T-cell (primary cell): ENCODE results near the gene OARD1. TPM values are rescaled to one million over a fixed set of nuclear protein-coding genes. Genes with fewer than 3 reads are reported as not detected.

Experiments
- ATAC-seq, 4 experiments: fragments of 200-7000 bp in 3 of 4; fragments of 150-1000 bp in 1 of 4; cut with Tn5 transposase; replicated peaks in 1 of 4; 1 replicate in 3 of 4; 2 replicates in 1 of 4; pipeline ENCODE4 v1.10.0; 2021; ENCODE audit warnings: moderate library complexity in 3 of 4, mild to moderate bottlenecking in 2 of 4, moderate number of reproducible peaks in 1 of 4
- CTCF ChIA-PET, 2 donors: fragments of 300-600 bp; sonication (Branson Sonifier 250); formaldehyde crosslinking; loops; one replicate each; lab custom pipeline; 2022; ENCODE audit warnings: antibody characterized with exemption in 2 of 2; lab: Charles Lee
- POLR2A ChIA-PET, 2 donors: fragments of 300-600 bp; sonication (Branson Sonifier 250); formaldehyde crosslinking; loops; one replicate each; lab custom pipeline; 2022; ENCODE audit warnings: antibody characterized with exemption in 2 of 2; lab: Charles Lee
- DNase-seq, 35 experiments: peaks; one replicate each; pipeline versions ENCODE4 v3.0.0 to v3.0.0-alpha.2; 2013 to 2023
- H3K27ac ChIP-seq: one replicate; pipeline ENCODE4 v1.5.1; 2013; ENCODE audit warnings: low read length
- H3K27me3 ChIP-seq, 2 experiments: replicated peaks in 1 of 2; 1 replicate in 1 of 2; 2 replicates in 1 of 2; pipeline versions ENCODE4 v1.6.1 to v1.7.0; 2013; ENCODE audit warnings: low read length in 1 of 2, mixed read lengths in 1 of 2; ENCODE audit not compliant: control insufficient read depth in 2 of 2, insufficient read depth in 2 of 2; ENCODE audit errors: extremely low read depth in 1 of 2
- H3K36me3 ChIP-seq, 2 donors: 1 replicate in 1 of 2; 2 replicates in 1 of 2; pipeline versions ENCODE4 v1.6.1 to v1.7.0; 2013; ENCODE audit warnings: low read length in 1 of 2; ENCODE audit not compliant: control insufficient read depth in 2 of 2, insufficient read depth in 1 of 2; ENCODE audit errors: extremely low read depth in 1 of 2
- H3K4me1 ChIP-seq, 2 experiments: 1 replicate in 1 of 2; 2 replicates in 1 of 2; pipeline versions ENCODE4 v1.6.1 to v1.7.0; 2013; ENCODE audit warnings: low read length in 2 of 2, mixed read lengths in 1 of 2; ENCODE audit not compliant: insufficient read depth in 2 of 2, control insufficient read depth in 1 of 2; ENCODE audit errors: extremely low read depth in 1 of 2
- H3K4me3 ChIP-seq, 2 donors: 1 replicate in 1 of 2; 2 replicates in 1 of 2; pipeline versions ENCODE4 v1.5.1 to v1.7.0; 2013; ENCODE audit warnings: mild to moderate bottlenecking in 2 of 2, low read length in 1 of 2, moderate library complexity in 1 of 2; ENCODE audit not compliant: control insufficient read depth in 1 of 2; ENCODE audit errors: extremely low read depth in 1 of 2
- H3K9me3 ChIP-seq: 2 replicates; pipeline ENCODE4 v1.7.0; 2013
- H3K27ac Mint-ChIP-seq, 2 donors: one replicate each; pipeline ENCODE4 v1.8.0; 2020 to 2021; ENCODE audit warnings: mild to moderate bottlenecking in 2 of 2, mixed read lengths in 2 of 2
- H3K27me3 Mint-ChIP-seq, 2 donors: one replicate each; pipeline ENCODE4 v1.8.0; 2021 to 2022; ENCODE audit warnings: mixed read lengths in 2 of 2
- H3K36me3 Mint-ChIP-seq: one replicate; pipeline ENCODE4 v1.8.0; 2021; ENCODE audit warnings: mixed read lengths
- H3K4me1 Mint-ChIP-seq, 3 donors: one replicate each; pipeline ENCODE4 v1.8.0; 2020 to 2022; ENCODE audit warnings: mixed read lengths in 3 of 3, mild to moderate bottlenecking in 1 of 3
- H3K4me3 Mint-ChIP-seq, 3 donors: one replicate each; pipeline ENCODE4 v1.8.0; 2020 to 2022; ENCODE audit warnings: mild to moderate bottlenecking in 3 of 3, mixed read lengths in 3 of 3, moderate library complexity in 3 of 3
- H3K9me3 Mint-ChIP-seq, 3 donors: one replicate each; pipeline ENCODE4 v1.8.0; 2020 to 2022; ENCODE audit warnings: mixed read lengths in 3 of 3
- WGBS: methylation state at CpG from one replicate; pipeline ENCODE4 v1.1.5; 2013; ENCODE audit warnings: missing lambda C conversion rate; ENCODE audit not compliant: insufficient coverage; 5-methylcytosine and 5-hydroxymethylcytosine counted together
- total RNA-seq, 35 experiments: library from RNA in 6 of 35; stranded (reverse) in 6 of 35; fragments of 120-200 nt in 1 of 35; gene quantifications; one replicate each; pipeline versions ENCODE4 v1.2.1 to v1.2.4 and lab custom pipeline; 2013 to 2026

The OARD1 gene
- total RNA-seq, 5 donors from 2014 or later (not counting 1 experiment from before 2014, with no cell fraction given), result 33.1 to 43.2 (median 39.4) TPM

GRCh38 chr6:41054511-41054910, 17.6 kb downstream of the OARD1 start:
- Mint-ChIP-seq H3K4me3 (no peak overlapping the region), H3K4me1 (peaks cover 18 to 26% (median 22%) of the 10 kb centered on the region in 3 donors), H3K27ac (no peak overlapping the region), H3K27me3 (no peaks in the 10 kb centered on the region), H3K36me3 (peaks cover 42% of the 10 kb centered on the region), H3K9me3 (no peaks in the 10 kb centered on the region)
- Histone ChIP-seq H3K27me3 (no peaks in the 10 kb centered on the region), H3K27ac (no peak overlapping the region), H3K4me3 (no peak overlapping the region), H3K9me3 (no peaks in the 10 kb centered on the region), H3K4me1 (peaks cover 10 to 15% of the 10 kb centered on the region in 2 experiments), H3K36me3 (peaks cover 0 to 10% of the 10 kb centered on the region in 2 donors)
- WGBS, result no CpG with 5 or more reads among the region's 3 CpGs
- DNase-seq, result no peak
- CTCF ChIA-PET, result no interaction called here
- POLR2A ChIA-PET, result no interaction called here
- ATAC-seq, result no peak

- H3K27me3 Mint-ChIP-seq, result no peaks in the 10 kb centered on the region
- WGBS, result 88% methylated on average over 4 of the region's 5 CpGs
- H3K4me3 Mint-ChIP-seq, result peak within 1 kb of the TSS in 1 of 3 donors; percentile 40
- DNase-seq (no peak), ATAC-seq (no peak)
- POLR2A ChIA-PET, result no interaction called here
- H3K36me3 Mint-ChIP-seq, result peaks cover 36% of the 10 kb centered on the region
- H3K9me3 Mint-ChIP-seq, result no peaks in the 10 kb centered on the region
- Histone ChIP-seq H3K9me3 (no peaks in the 10 kb centered on the region), H3K36me3 (peaks cover 0 to 10% of the 10 kb centered on the region in 2 donors), H3K27ac (no peak within 1 kb of the TSS), H3K4me1 (peaks cover 10 to 15% of the 10 kb centered on the region in 2 experiments), H3K4me3 (no peak within 1 kb of the TSS), H3K27me3 (no peaks in the 10 kb centered on the region)
- H3K27ac Mint-ChIP-seq, result peak within 1 kb of the TSS; percentile 40 to 49
- CTCF ChIA-PET, result interaction anchor here in 1 of 2 donors (0.6 kb wide), 1 partner anchor 1734 kb away, joined by 3 read pairs; no protein-coding TSS in a partner anchor
- H3K4me1 Mint-ChIP-seq, result peaks cover 18 to 22% (median 22%) of the 10 kb centered on the region in 3 donors
Observed at GRCh38 chr6:41053041-41053440, 19.1 kb downstream of the OARD1 start, which contains the start of gene APOBEC2. Gene APOBEC2 (plus strand): TSS chr6:41053202. CDS start chr6:41053348, 146 bp downstream.

GRCh38 chr6:41051873-41052272, 20.3 kb downstream of the OARD1 start:
- Mint-ChIP-seq H3K27me3 (no peaks in the 10 kb centered on the region), H3K4me1 (peaks cover 18 to 22% (median 22%) of the 10 kb centered on the region in 3 donors), H3K36me3 (peaks cover 36% of the 10 kb centered on the region), H3K9me3 (no peaks in the 10 kb centered on the region), H3K27ac (peak overlapping the region; percentile 20 to 40), H3K4me3 (peak overlapping the region in 1 of 3 donors; percentile 40)
- ATAC-seq (peak in 3 of 4 experiments; percentile 51 to 73 (median 69)), DNase-seq (peak in 1 of 35 experiments; percentile 17)
- H3K36me3 ChIP-seq, result peaks cover 0 to 8% of the 10 kb centered on the region in 2 donors
- 52% methylated on average over 5 of the region's 5 CpGs for WGBS
- no peaks in the 10 kb centered on the region for H3K9me3 ChIP-seq
- no peak overlapping the region for H3K27ac ChIP-seq
- peaks cover 10 to 15% of the 10 kb centered on the region in 2 experiments for H3K4me1 ChIP-seq
- ChIA-PET POLR2A (no interaction called here), CTCF (interaction anchor here in 1 of 2 donors (0.6 kb wide), 1 partner anchor 10 kb away, joined by 3 read pairs; the partner anchor contains the start of gene TSPO2)
- no peak overlapping the region for H3K4me3 ChIP-seq
- H3K27me3 ChIP-seq, result no peaks in the 10 kb centered on the region

GRCh38 chr6:41050536-41050935, 21.6 kb downstream of the OARD1 start:
- Mint-ChIP-seq H3K4me1 (peaks cover 18 to 22% (median 22%) of the 10 kb centered on the region in 3 donors), H3K36me3 (peaks cover 33% of the 10 kb centered on the region)
- whole genome bisulfite sequencing, result 100% methylated on average over 1 of the region's 3 CpGs

GRCh38 chr6:41049955-41050354, 22.2 kb downstream of the OARD1 start:
- no peak overlapping the region for H3K27ac ChIP-seq
- no peaks in the 10 kb centered on the region for H3K9me3 ChIP-seq
- Mint-ChIP-seq H3K4me1 (peaks cover 18 to 22% (median 22%) of the 10 kb centered on the region in 3 donors), H3K4me3 (no peak overlapping the region), H3K9me3 (no peaks in the 10 kb centered on the region), H3K36me3 (peaks cover 32% of the 10 kb centered on the region), H3K27ac (no peak overlapping the region), H3K27me3 (no peaks in the 10 kb centered on the region)
- H3K36me3 ChIP-seq, result no peaks in the 10 kb centered on the region
- DNase-seq, result no peak
- 77% methylated on average over 4 of the region's 7 CpGs for WGBS
- POLR2A ChIA-PET, result no interaction called here
- CTCF ChIA-PET, result interaction anchor here in 1 of 2 donors (0.5 kb wide), 1 partner anchor 9 kb away, joined by 5 read pairs; no protein-coding TSS in a partner anchor
- no peaks in the 10 kb centered on the region for H3K27me3 ChIP-seq
- H3K4me3 ChIP-seq, result no peak overlapping the region
- ATAC-seq, result no peak
- H3K4me1 ChIP-seq, result peaks cover 10 to 15% of the 10 kb centered on the region in 2 experiments

More at GRCh38 chr6:41050536-41050935, 21.6 kb downstream of the OARD1 start:
- Mint-ChIP-seq H3K27me3 (no peaks in the 10 kb centered on the region), H3K27ac (no peak overlapping the region), H3K4me3 (no peak overlapping the region), H3K9me3 (no peaks in the 10 kb centered on the region)
- no peak overlapping the region for H3K4me3 ChIP-seq
- H3K27ac ChIP-seq, result no peak overlapping the region
- no peaks in the 10 kb centered on the region for H3K36me3 ChIP-seq
- no peaks in the 10 kb centered on the region for H3K27me3 ChIP-seq
- peaks cover 10 to 15% of the 10 kb centered on the region in 2 experiments for H3K4me1 ChIP-seq
- CTCF ChIA-PET, result no interaction called here
- POLR2A ChIA-PET, result no interaction called here
- H3K9me3 ChIP-seq, result no peaks in the 10 kb centered on the region
- DNase-seq (no peak), ATAC-seq (no peak)

GRCh38 chr6:41049521-41049920, 22.6 kb downstream of the OARD1 start:
- H3K36me3 ChIP-seq, result no peaks in the 10 kb centered on the region

More at GRCh38 chr6:41049521-41049920, 22.6 kb downstream of the OARD1 start:
- Mint-ChIP-seq H3K4me3 (no peak overlapping the region), H3K27ac (no peak overlapping the region), H3K4me1 (peaks cover 18 to 22% (median 22%) of the 10 kb centered on the region in 3 donors), H3K9me3 (no peaks in the 10 kb centered on the region), H3K27me3 (no peaks in the 10 kb centered on the region), H3K36me3 (peaks cover 32% of the 10 kb centered on the region)
- Histone ChIP-seq H3K27ac (no peak overlapping the region), H3K27me3 (no peaks in the 10 kb centered on the region), H3K9me3 (no peaks in the 10 kb centered on the region), H3K4me1 (peaks cover 10 to 15% of the 10 kb centered on the region in 2 experiments), H3K4me3 (no peak overlapping the region)
- ATAC-seq, result no peak
- ChIA-PET CTCF (interaction anchor here in 1 of 2 donors (0.5 kb wide), 1 partner anchor 9 kb away, joined by 5 read pairs; no protein-coding TSS in a partner anchor), POLR2A (no interaction called here)
- no peak for DNase-seq
- WGBS, result 100% methylated on average over 1 of the region's 1 CpG
